ENCODE data around the gene FAM168A. TPM values are rescaled to one million over a fixed set of nuclear protein-coding genes. Genes with fewer than 3 reads are reported as not detected.

The FAM168A gene
- total RNA-seq, 5 donors from 2014 or later (not counting 1 experiment from before 2014, with no cell fraction given): 23.6 to 27.0 (median 24.7) TPM

DNA sequence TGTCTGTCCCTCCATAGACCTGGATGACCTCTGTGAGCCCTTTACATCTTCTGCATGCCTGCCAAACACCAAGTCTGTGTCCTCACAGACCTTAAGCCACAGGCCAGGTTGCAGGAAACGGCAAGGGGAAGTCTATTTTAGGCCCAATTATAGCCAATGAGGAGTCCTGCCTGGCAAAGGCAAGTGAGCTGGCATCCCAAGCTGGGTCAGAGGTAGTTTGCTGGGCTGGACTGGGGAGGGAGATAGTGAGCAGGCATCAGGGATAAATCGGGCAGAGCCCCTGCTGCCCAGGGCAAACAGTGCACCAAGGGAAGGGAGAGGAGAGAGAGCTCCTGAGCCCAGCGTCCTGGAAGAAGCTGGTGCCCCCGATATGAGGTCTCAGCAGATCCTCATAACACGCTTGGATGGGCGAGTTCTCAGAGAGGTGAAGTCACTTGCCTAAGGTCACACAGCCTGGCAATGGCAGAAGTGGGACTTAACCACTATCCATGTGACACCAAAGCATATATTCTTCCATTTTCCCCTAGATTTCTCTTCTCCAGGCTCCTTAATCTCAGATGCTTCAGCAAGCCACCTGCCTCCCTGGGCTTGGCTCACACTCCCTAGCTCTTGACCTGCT lies 225.4 kb downstream of the FAM168A start:
- peaks cover 6 to 32% of the 10 kb centered on the region in 2 experiments for H3K4me1 ChIP-seq (ENCODE audit: control insufficient read depth in 1 of 2, extremely low read depth in 1 of 2, insufficient read depth in 2 of 2, low read length in 2 of 2)
- H3K9me3 ChIP-seq: no peaks in the 10 kb centered on the region
- no peaks in the 10 kb centered on the region for H3K36me3 ChIP-seq (ENCODE audit: control insufficient read depth in 2 of 2, extremely low read depth in 1 of 2, insufficient read depth in 1 of 2, low read length in 1 of 2)
- Mint-ChIP-seq H3K27ac (no peak overlapping the region), H3K4me3 (no peak overlapping the region), H3K4me1 (peaks cover 21 to 30% (median 25%) of the 10 kb centered on the region in 3 donors), H3K27me3 (no peaks in the 10 kb centered on the region), H3K36me3 (no peaks in the 10 kb centered on the region), H3K9me3 (no peaks in the 10 kb centered on the region)
- DNase-seq (no peak), ATAC-seq (replicated peaks in 1 of 4) (no peak)
- H3K27ac ChIP-seq (ENCODE audit: low read length): no peak overlapping the region
- CTCF ChIA-PET: interaction anchor here (1.0 to 1.2 kb wide), 2 partner anchors 21 kb away, joined by 3 to 4 read pairs; no protein-coding TSS in a partner anchor
- POLR2A ChIA-PET: no interaction called here
- H3K4me3 ChIP-seq (ENCODE audit: control insufficient read depth in 1 of 2, extremely low read depth in 1 of 2, low read length in 1 of 2): no peak overlapping the region
- no peaks in the 10 kb centered on the region for H3K27me3 ChIP-seq (replicated peaks in 1 of 2; ENCODE audit: control insufficient read depth in 2 of 2, extremely low read depth in 1 of 2, insufficient read depth in 2 of 2, low read length in 1 of 2)
- 85% methylated on average over 6 of the region's 6 CpGs for WGBS (ENCODE audit: insufficient coverage)

- Histone ChIP-seq H3K4me3 (ENCODE audit: control insufficient read depth in 1 of 2, extremely low read depth in 1 of 2, low read length in 1 of 2) (no peak overlapping the region), H3K27ac (ENCODE audit: low read length) (peak overlapping the region; percentile 91), H3K4me1 (ENCODE audit: control insufficient read depth in 1 of 2, extremely low read depth in 1 of 2, insufficient read depth in 2 of 2, low read length in 2 of 2) (peaks cover 7 to 39% of the 10 kb centered on the region in 2 experiments), H3K27me3 (replicated peaks in 1 of 2; ENCODE audit: control insufficient read depth in 2 of 2, extremely low read depth in 1 of 2, insufficient read depth in 2 of 2, low read length in 1 of 2) (no peaks in the 10 kb centered on the region), H3K9me3 (no peaks in the 10 kb centered on the region), H3K36me3 (ENCODE audit: control insufficient read depth in 2 of 2, extremely low read depth in 1 of 2, insufficient read depth in 1 of 2, low read length in 1 of 2) (no peaks in the 10 kb centered on the region)
- no peak for ATAC-seq (replicated peaks in 1 of 4)
- peaks cover 25 to 41% (median 34%) of the 10 kb centered on the region in 3 donors for H3K4me1 Mint-ChIP-seq
- no peaks in the 10 kb centered on the region for H3K36me3 Mint-ChIP-seq
- peak overlapping the region; percentile 86 to 96 for H3K27ac Mint-ChIP-seq
- H3K27me3 Mint-ChIP-seq: no peaks in the 10 kb centered on the region
- peak overlapping the region in 1 of 3 donors; percentile 75 for H3K4me3 Mint-ChIP-seq
- DNase-seq: no peak
- 88% methylated on average over 11 of the region's 20 CpGs for WGBS (ENCODE audit: insufficient coverage)
- ChIA-PET CTCF (interaction anchor here in 1 of 2 donors (0.6 kb wide), 1 partner anchor 30 kb away, joined by 3 read pairs; no protein-coding TSS in a partner anchor), POLR2A (interaction anchor here (0.5 to 0.7 kb wide), 2 partner anchors 15 to 945 kb away, joined by 4 to 6 read pairs; no protein-coding TSS in a partner anchor)
- H3K9me3 Mint-ChIP-seq: no peaks in the 10 kb centered on the region
Observed at GRCh38 chr11:73367482-73368024, 230.4 kb downstream of the FAM168A start.

DNA sequence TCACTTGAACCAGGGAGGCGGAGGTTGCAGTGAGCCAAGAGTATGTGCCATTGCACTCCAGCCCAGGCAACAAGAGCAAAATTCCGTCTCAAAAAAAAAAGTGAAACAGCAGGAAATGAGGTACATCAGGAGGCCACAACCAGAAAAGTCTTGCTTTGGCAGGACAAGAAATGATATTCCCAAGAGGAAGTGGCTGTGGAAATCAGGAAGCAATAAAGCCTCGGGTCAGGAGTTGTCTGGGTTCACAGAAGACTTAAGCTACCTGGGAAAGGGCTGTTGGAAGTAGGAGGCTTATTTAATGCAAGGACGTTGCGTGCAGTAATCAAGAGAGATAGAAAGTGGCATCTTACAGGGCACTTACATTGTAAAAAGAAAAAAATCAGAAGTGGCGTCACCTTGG lies 231.0 kb downstream of the FAM168A start:
- H3K27me3 Mint-ChIP-seq: no peaks in the 10 kb centered on the region
- H3K4me1 Mint-ChIP-seq: peaks cover 25 to 38% (median 34%) of the 10 kb centered on the region in 3 donors
- H3K36me3 Mint-ChIP-seq: no peaks in the 10 kb centered on the region
- no peak for DNase-seq
- H3K36me3 ChIP-seq (ENCODE audit: control insufficient read depth in 2 of 2, extremely low read depth in 1 of 2, insufficient read depth in 1 of 2, low read length in 1 of 2): no peaks in the 10 kb centered on the region
- H3K27ac Mint-ChIP-seq: peak overlapping the region; percentile 86 to 96
- POLR2A ChIA-PET: interaction anchor here (0.5 to 0.7 kb wide), 2 partner anchors 16 to 945 kb away, joined by 4 to 6 read pairs; no protein-coding TSS in a partner anchor
- no peaks in the 10 kb centered on the region for H3K9me3 Mint-ChIP-seq
- peak overlapping the region in 2 of 3 donors; percentile 21 to 75 for H3K4me3 Mint-ChIP-seq
- H3K27ac ChIP-seq (ENCODE audit: low read length): peak overlapping the region; percentile 91
- 79% methylated on average over 4 of the region's 6 CpGs for WGBS (ENCODE audit: insufficient coverage)
- no peaks in the 10 kb centered on the region for H3K27me3 ChIP-seq (replicated peaks in 1 of 2; ENCODE audit: control insufficient read depth in 2 of 2, extremely low read depth in 1 of 2, insufficient read depth in 2 of 2, low read length in 1 of 2)
- no peaks in the 10 kb centered on the region for H3K9me3 ChIP-seq
- no peak for ATAC-seq (replicated peaks in 1 of 4)
- H3K4me3 ChIP-seq (ENCODE audit: control insufficient read depth in 1 of 2, extremely low read depth in 1 of 2, low read length in 1 of 2): no peak overlapping the region
- peaks cover 7 to 34% of the 10 kb centered on the region in 2 experiments for H3K4me1 ChIP-seq (ENCODE audit: control insufficient read depth in 1 of 2, extremely low read depth in 1 of 2, insufficient read depth in 2 of 2, low read length in 2 of 2)
- CTCF ChIA-PET: interaction anchor here (0.6 to 0.7 kb wide), 3 partner anchors 16 to 316 kb away, joined by 3 to 4 read pairs (median 3); no protein-coding TSS in a partner anchor

DNA sequence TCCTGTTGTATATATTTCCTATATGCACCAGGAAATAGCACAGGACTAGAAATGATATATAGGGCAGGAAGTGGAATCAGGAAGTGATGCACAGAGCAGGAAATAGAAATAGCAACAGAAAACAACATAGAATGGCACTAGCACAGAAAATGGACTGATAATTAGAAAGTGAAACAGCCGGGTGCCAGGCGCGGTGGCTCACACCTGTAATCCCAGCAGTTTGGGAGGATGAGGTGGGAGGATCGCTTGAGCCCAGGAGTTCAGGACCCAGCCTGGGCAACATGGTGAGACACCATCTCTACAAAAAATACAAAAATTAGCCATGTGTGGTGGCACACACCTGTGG lies 231.7 kb downstream of the FAM168A start:
- H3K9me3 Mint-ChIP-seq: no peaks in the 10 kb centered on the region
- no peaks in the 10 kb centered on the region for H3K36me3 Mint-ChIP-seq
- H3K27ac Mint-ChIP-seq: peak overlapping the region; percentile 86 to 96
- peak; percentile 85 to 96 (median 90) for ATAC-seq (replicated peaks in 1 of 4)
- ChIA-PET POLR2A (interaction anchor here in 1 of 2 donors (0.7 kb wide), 1 partner anchor 604 kb away, joined by 3 read pairs; no protein-coding TSS in a partner anchor), CTCF (interaction anchor here (0.6 to 1.1 kb wide), 2 partner anchors 15 to 317 kb away, joined by 4 read pairs; no protein-coding TSS in a partner anchor)
- H3K4me3 Mint-ChIP-seq: peak overlapping the region; percentile 26 to 75 (median 34)
- H3K4me3 ChIP-seq (ENCODE audit: control insufficient read depth in 1 of 2, extremely low read depth in 1 of 2, low read length in 1 of 2): peak overlapping the region; percentile 1 to 25
- H3K27ac ChIP-seq (ENCODE audit: low read length): peak overlapping the region; percentile 91
- H3K27me3 ChIP-seq (replicated peaks in 1 of 2; ENCODE audit: control insufficient read depth in 2 of 2, extremely low read depth in 1 of 2, insufficient read depth in 2 of 2, low read length in 1 of 2): no peaks in the 10 kb centered on the region
- 0% methylated on average over 3 of the region's 4 CpGs for WGBS (ENCODE audit: insufficient coverage)
- DNase-seq: peak in 20 of 35 experiments; percentile 14 to 70 (median 31)
- no peaks in the 10 kb centered on the region for H3K36me3 ChIP-seq (ENCODE audit: control insufficient read depth in 2 of 2, extremely low read depth in 1 of 2, insufficient read depth in 1 of 2, low read length in 1 of 2)
- no peaks in the 10 kb centered on the region for H3K27me3 Mint-ChIP-seq
- no peaks in the 10 kb centered on the region for H3K9me3 ChIP-seq
- peaks cover 25 to 38% (median 34%) of the 10 kb centered on the region in 3 donors for H3K4me1 Mint-ChIP-seq
- peaks cover 7 to 34% of the 10 kb centered on the region in 2 experiments for H3K4me1 ChIP-seq (ENCODE audit: control insufficient read depth in 1 of 2, extremely low read depth in 1 of 2, insufficient read depth in 2 of 2, low read length in 2 of 2)

DNA sequence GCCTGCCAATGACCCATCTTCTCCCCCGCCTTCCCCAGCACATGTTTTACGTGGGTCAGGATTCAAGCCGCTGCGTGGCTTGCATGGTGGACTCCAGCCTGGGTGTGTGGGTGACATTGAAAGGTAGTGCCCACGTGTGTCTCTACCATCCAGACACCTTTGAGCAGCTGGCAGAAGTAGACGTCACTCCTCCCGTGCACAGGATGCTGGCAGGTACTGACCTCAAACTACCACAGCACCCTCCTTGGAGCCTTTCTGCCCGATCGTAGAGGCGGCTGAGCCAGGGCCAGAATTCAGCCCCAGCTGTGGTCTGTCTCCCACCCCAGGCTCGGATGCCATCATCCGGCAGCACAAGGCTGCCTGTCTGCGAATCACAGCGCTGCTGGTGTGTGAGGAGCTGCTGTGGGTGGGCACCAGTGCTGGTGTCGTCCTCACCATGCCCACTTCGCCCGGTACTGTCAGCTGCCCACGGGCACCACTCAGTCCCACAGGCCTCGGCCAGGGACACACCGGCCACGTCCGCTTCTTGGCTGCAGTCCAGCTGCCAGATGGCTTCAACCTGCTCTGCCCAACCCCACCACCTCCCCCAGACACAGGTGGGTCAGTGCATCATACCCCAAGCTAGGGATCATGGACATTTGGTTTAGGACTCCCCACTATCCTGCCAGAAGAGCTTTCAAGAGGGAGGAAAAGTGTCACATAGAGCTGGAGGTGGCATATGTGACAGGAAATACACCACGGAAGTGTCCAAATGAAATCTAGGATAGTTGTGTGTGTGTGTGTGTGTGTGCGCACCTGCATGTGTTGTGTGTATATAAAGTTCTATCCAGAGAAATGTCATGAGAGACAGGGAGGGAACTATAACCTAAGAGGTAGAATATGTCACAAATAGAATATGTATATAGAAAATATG lies 232.3 kb downstream of the FAM168A start:
- Histone ChIP-seq H3K36me3 (ENCODE audit: control insufficient read depth in 2 of 2, extremely low read depth in 1 of 2, insufficient read depth in 1 of 2, low read length in 1 of 2) (no peaks in the 10 kb centered on the region), H3K27me3 (replicated peaks in 1 of 2; ENCODE audit: control insufficient read depth in 2 of 2, extremely low read depth in 1 of 2, insufficient read depth in 2 of 2, low read length in 1 of 2) (no peaks in the 10 kb centered on the region), H3K27ac (ENCODE audit: low read length) (peak overlapping the region; percentile 91), H3K9me3 (no peaks in the 10 kb centered on the region), H3K4me3 (ENCODE audit: control insufficient read depth in 1 of 2, extremely low read depth in 1 of 2, low read length in 1 of 2) (no peak overlapping the region), H3K4me1 (ENCODE audit: control insufficient read depth in 1 of 2, extremely low read depth in 1 of 2, insufficient read depth in 2 of 2, low read length in 2 of 2) (peaks cover 7 to 34% of the 10 kb centered on the region in 2 experiments)
- Mint-ChIP-seq H3K4me1 (peaks cover 25 to 38% (median 34%) of the 10 kb centered on the region in 3 donors), H3K36me3 (no peaks in the 10 kb centered on the region), H3K4me3 (peak overlapping the region; percentile 26 to 75 (median 34)), H3K27ac (peak overlapping the region; percentile 86 to 96), H3K27me3 (no peaks in the 10 kb centered on the region), H3K9me3 (no peaks in the 10 kb centered on the region)
- WGBS (ENCODE audit: insufficient coverage): 91% methylated on average over 15 of the region's 24 CpGs
- ChIA-PET POLR2A (interaction anchor here in 1 of 2 donors (0.7 kb wide), 1 partner anchor 605 kb away, joined by 3 read pairs; no protein-coding TSS in a partner anchor), CTCF (interaction anchor here (0.5 to 1.1 kb wide), 2 partner anchors 8 to 14 kb away, joined by 4 read pairs; no protein-coding TSS in a partner anchor)
- ATAC-seq (replicated peaks in 1 of 4): peak in 3 of 4 experiments; percentile 12 to 51 (median 30)
- DNase-seq: peak in 1 of 35 experiments; percentile 21

Measured in T-cell (primary cell).